Measurements from ENCODE around the gene POGZ. TPM values are rescaled to one million over a fixed set of nuclear protein-coding genes. Genes with fewer than 3 reads are reported as not detected.
"Not testable (repeated sequence)": the region's sequence is repeated elsewhere in the genome, so short reads cannot be mapped to it uniquely, and the experiment has no call there.

The POGZ gene
- total RNA-seq, 3 donors from 2014 or later: 37.0 to 72.6 (median 60.3) TPM

- Histone ChIP-seq H3K9me3 (no peaks in the 10 kb centered on the region), H3K36me3 (no peaks in the 10 kb centered on the region), H3K4me1 (no peaks in the 10 kb centered on the region), H3K4me3 (no peak overlapping the region), H3K27me3 (no peaks in the 10 kb centered on the region), H3K27ac (no peak overlapping the region)
- intact Hi-C loops (cut with DNase I; ENCODE audit: low total_unique reads): no loop called here
- TF ChIP-seq CTCF (IDR thresholded peaks at IDR 0.05) (no peak), POLR2A (IDR thresholded peaks at IDR 0.05) (no peak), POLR2AphosphoS5 (IDR thresholded peaks at IDR 0.05) (no peak)
- DNase-seq (ENCODE audit: low spot score in 2 of 2): no peak
Observed at GRCh38 chr1:151436985-151437384, 22.3 kb downstream of the POGZ start.

DNA sequence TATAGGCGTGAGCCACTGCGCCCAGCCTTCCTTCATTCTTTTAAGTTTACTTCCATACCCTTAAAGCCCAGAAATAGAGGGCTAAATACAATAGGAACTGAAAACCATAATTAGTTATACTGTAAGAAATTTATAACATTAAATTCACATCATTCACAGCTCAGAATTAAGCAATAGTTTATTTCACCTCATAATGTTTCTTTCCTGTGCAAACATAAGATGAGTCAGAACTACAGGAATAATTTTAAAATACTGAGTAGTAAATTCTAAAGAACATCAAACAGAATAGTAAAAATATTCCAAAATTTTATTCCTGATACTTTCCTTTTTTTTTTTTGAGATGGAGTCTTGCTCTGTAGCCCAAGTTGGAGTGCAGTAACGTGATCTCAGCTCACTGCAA, 24.1 kb downstream of the POGZ start:
- no peaks in the 10 kb centered on the region for H3K4me1 ChIP-seq
- no peak for TF ChIP-seq CTCF (IDR thresholded peaks at IDR 0.05)
- no peak for TF ChIP-seq POLR2A (IDR thresholded peaks at IDR 0.05)
- DNase-seq (ENCODE audit: low spot score in 2 of 2): no peak
- H3K27me3 ChIP-seq: no peaks in the 10 kb centered on the region
- intact Hi-C loops (cut with DNase I; ENCODE audit: low total_unique reads): no loop called here
- H3K4me3 ChIP-seq: no peak overlapping the region
- H3K9me3 ChIP-seq: no peaks in the 10 kb centered on the region
- no peak overlapping the region for H3K27ac ChIP-seq
- H3K36me3 ChIP-seq: peaks cover 3% of the 10 kb centered on the region

- H3K9me3 ChIP-seq; H3K36me3 ChIP-seq; H3K4me1 ChIP-seq; intact Hi-C loops (cut with DNase I; ENCODE audit: low total_unique reads); H3K4me3 ChIP-seq; H3K27ac ChIP-seq; H3K27me3 ChIP-seq; DNase-seq (ENCODE audit: low spot score in 2 of 2): not testable (repeated sequence)
Observed at GRCh38 chr1:151433827-151434226, 25.5 kb downstream of the POGZ start.

GRCh38 chr1:151428068-151428467, 31.2 kb downstream of the POGZ start:
- intact Hi-C loops (cut with DNase I; ENCODE audit: low total_unique reads): no loop called here
- Histone ChIP-seq H3K9me3 (no peaks in the 10 kb centered on the region), H3K27ac (no peak overlapping the region), H3K36me3 (peaks cover 8% of the 10 kb centered on the region), H3K27me3 (no peaks in the 10 kb centered on the region), H3K4me3 (no peak overlapping the region), H3K4me1 (no peaks in the 10 kb centered on the region)
- no peak for TF ChIP-seq POLR2AphosphoS5 (IDR thresholded peaks at IDR 0.05)
- no peak for TF ChIP-seq POLR2A (IDR thresholded peaks at IDR 0.05)
- no peak for TF ChIP-seq CTCF (IDR thresholded peaks at IDR 0.05)
- no peak for DNase-seq (ENCODE audit: low spot score in 2 of 2)

GRCh38 chr1:151425103-151425502, 34.2 kb downstream of the POGZ start:
- Histone ChIP-seq H3K4me3 (no peak overlapping the region), H3K27me3 (no peaks in the 10 kb centered on the region), H3K36me3 (peaks cover 16% of the 10 kb centered on the region), H3K9me3 (no peaks in the 10 kb centered on the region), H3K27ac (no peak overlapping the region), H3K4me1 (no peaks in the 10 kb centered on the region)
- TF ChIP-seq CTCF (IDR thresholded peaks at IDR 0.05) (no peak), POLR2AphosphoS5 (IDR thresholded peaks at IDR 0.05) (no peak), POLR2A (IDR thresholded peaks at IDR 0.05) (no peak)
- intact Hi-C loops (cut with DNase I; ENCODE audit: low total_unique reads): loop anchor here (2.0 kb wide), 1 partner anchor 30 kb away; no protein-coding TSS in a partner anchor
- no peak for DNase-seq (ENCODE audit: low spot score in 2 of 2)

GRCh38 chr1:151419819-151420218, 39.5 kb downstream of the POGZ start:
- Histone ChIP-seq H3K27me3 (no peaks in the 10 kb centered on the region), H3K27ac (no peak overlapping the region), H3K36me3 (peaks cover 15% of the 10 kb centered on the region), H3K9me3 (no peaks in the 10 kb centered on the region), H3K4me1 (no peaks in the 10 kb centered on the region), H3K4me3 (no peak overlapping the region)
- intact Hi-C loops (cut with DNase I; ENCODE audit: low total_unique reads): no loop called here
- DNase-seq (ENCODE audit: low spot score in 2 of 2): no peak
- TF ChIP-seq POLR2A (IDR thresholded peaks at IDR 0.05): no peak
- TF ChIP-seq POLR2AphosphoS5 (IDR thresholded peaks at IDR 0.05): no peak
